T1000 (cell line): ENCODE data around the gene SLAMF9.

ENCODE experiments used
- DNase-seq: peaks from one replicate; lab custom pipeline; 2025; ENCODE audit warnings: mixed read lengths; lab: John Stamatoyannopoulos, UW

Gene SLAMF9

GRCh38 chr1:159974350-159974965, 20.4 kb upstream of the SLAMF9 start:
- no peak for DNase-seq

- no peak for DNase-seq
Measured at GRCh38 chr1:159973350-159973940, 19.4 kb upstream of the SLAMF9 start.

GRCh38 chr1:159972443-159973205, 18.6 kb upstream of the SLAMF9 start:
- DNase-seq: no peak

- no peak for DNase-seq
Measured at GRCh38 chr1:159970932-159971342, 16.9 kb upstream of the SLAMF9 start.

GRCh38 chr1:159968901-159969300, 14.9 kb upstream of the SLAMF9 start:
- DNase-seq: no peak

GRCh38 chr1:159965263-159965662, 11.2 kb upstream of the SLAMF9 start:
- DNase-seq: no peak

GRCh38 chr1:159964144-159964543, 10.1 kb upstream of the SLAMF9 start:
- no peak for DNase-seq

GRCh38 chr1:159962176-159962575, 8.1 kb upstream of the SLAMF9 start:
- DNase-seq: no peak

GRCh38 chr1:159961636-159962035, 7.6 kb upstream of the SLAMF9 start:
- no peak for DNase-seq

- no peak for DNase-seq
Measured at GRCh38 chr1:159960721-159961381, 6.8 kb upstream of the SLAMF9 start.

- no peak for DNase-seq
Measured at GRCh38 chr1:159959451-159959850, 5.4 kb upstream of the SLAMF9 start.

GRCh38 chr1:159958719-159959380, 4.8 kb upstream of the SLAMF9 start:
- DNase-seq: no peak

- no peak for DNase-seq
Measured at GRCh38 chr1:159957824-159958268, 3.8 kb upstream of the SLAMF9 start.

- DNase-seq: no peak
Measured at GRCh38 chr1:159955456-159955855, 1.4 kb upstream of the SLAMF9 start.

- no peak for DNase-seq
Measured at GRCh38 chr1:159952932-159953331, 1.1 kb downstream of the SLAMF9 start.

- no peak for DNase-seq
Measured at GRCh38 chr1:159951551-159951950, 2.5 kb downstream of the SLAMF9 start.

GRCh38 chr1:159951016-159951415, 3.0 kb downstream of the SLAMF9 start:
- no peak for DNase-seq

GRCh38 chr1:159949981-159950381, 4.1 kb downstream of the SLAMF9 start:
- no peak for DNase-seq

- DNase-seq: no peak
Measured at GRCh38 chr1:159949123-159949522, 4.9 kb downstream of the SLAMF9 start.

GRCh38 chr1:159947942-159948341, 6.1 kb downstream of the SLAMF9 start:
- DNase-seq: no peak

- DNase-seq: no peak
Measured at GRCh38 chr1:159946242-159947187, 7.5 kb downstream of the SLAMF9 start.
